Measurements from ENCODE around the gene BROX.

Gene BROX

DNA sequence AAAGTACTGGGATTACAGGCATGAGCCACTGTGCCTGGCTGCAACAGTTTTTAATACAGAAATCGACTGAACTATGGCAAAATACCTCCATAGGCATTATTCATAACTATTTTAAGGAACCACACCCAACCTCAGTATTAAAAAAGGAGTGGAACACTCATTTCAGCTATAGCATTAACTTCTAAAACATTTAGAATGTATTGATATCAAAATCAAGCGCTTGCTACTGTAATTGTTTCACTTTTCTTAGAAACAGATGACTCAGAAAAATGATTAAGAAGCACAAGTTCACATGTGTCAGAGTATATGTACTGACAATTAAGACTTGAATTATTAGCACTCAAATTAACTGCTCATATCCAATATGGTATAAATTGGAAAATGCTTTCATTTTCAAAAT, 15.2 kb upstream of the BROX start:
- 87 to 97% methylated on average over 1 to 2 of the region's 2 CpGs for WGBS, 2 experiments
- H3K4me1 ChIP-seq (ENCODE audit: control insufficient read depth, insufficient read depth, low read length), result no peaks in the 10 kb centered on the region
- peaks cover 13% of the 10 kb centered on the region for H3K36me3 ChIP-seq (ENCODE audit: control insufficient read depth, insufficient read depth, low read length)
- no peak overlapping the region for H3K27ac ChIP-seq (ENCODE audit: insufficient read depth, low read depth, low read length, poor library complexity, severe bottlenecking)
- H3K9me3 ChIP-seq (ENCODE audit: control insufficient read depth, low read length), result no peaks in the 10 kb centered on the region
- no peaks in the 10 kb centered on the region for H3K27me3 ChIP-seq (ENCODE audit: control insufficient read depth, insufficient read depth, low read length, poor library complexity, severe bottlenecking)
- H3K4me3 ChIP-seq (ENCODE audit: insufficient read depth, low read depth, low read length), result no peak overlapping the region

- no peaks in the 10 kb centered on the region for H3K27me3 ChIP-seq (ENCODE audit: control insufficient read depth, insufficient read depth, low read length, poor library complexity, severe bottlenecking)
- no peak overlapping the region for H3K27ac ChIP-seq (ENCODE audit: insufficient read depth, low read depth, low read length, poor library complexity, severe bottlenecking)
- H3K9me3 ChIP-seq (ENCODE audit: control insufficient read depth, low read length), result no peaks in the 10 kb centered on the region
- WGBS, 2 experiments, result 93 to 96% methylated on average over 1 of the region's 2 CpGs
- H3K36me3 ChIP-seq (ENCODE audit: control insufficient read depth, insufficient read depth, low read length), result peaks cover 17% of the 10 kb centered on the region
- no peaks in the 10 kb centered on the region for H3K4me1 ChIP-seq (ENCODE audit: control insufficient read depth, insufficient read depth, low read length)
- H3K4me3 ChIP-seq (ENCODE audit: insufficient read depth, low read depth, low read length), result no peak overlapping the region
Observed at GRCh38 chr1:222697826-222698225, 14.5 kb upstream of the BROX start.

DNA sequence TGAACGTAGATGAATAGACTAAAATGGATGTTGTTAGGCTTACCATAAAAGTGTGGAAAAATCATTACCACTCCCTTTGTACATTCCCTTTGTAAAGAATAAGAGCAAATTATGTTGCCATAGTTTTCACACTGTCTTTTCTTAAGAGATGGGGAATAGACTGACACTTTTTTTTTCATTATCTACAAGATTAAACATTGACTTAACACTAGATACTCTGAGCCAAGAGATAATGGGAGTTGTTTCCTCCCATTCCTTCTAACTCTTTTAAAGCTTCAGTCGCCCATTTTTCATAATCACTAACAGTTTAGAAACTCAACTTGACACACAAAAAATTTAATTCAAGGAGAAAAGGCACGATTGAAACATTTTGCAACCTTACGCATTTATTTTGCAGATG, 10.2 kb upstream of the BROX start:
- WGBS, 2 experiments, result 93 to 94% methylated on average over 3 of the region's 4 CpGs
- no peaks in the 10 kb centered on the region for H3K9me3 ChIP-seq (ENCODE audit: control insufficient read depth, low read length)
- no peak overlapping the region for H3K27ac ChIP-seq (ENCODE audit: insufficient read depth, low read depth, low read length, poor library complexity, severe bottlenecking)
- no peaks in the 10 kb centered on the region for H3K27me3 ChIP-seq (ENCODE audit: control insufficient read depth, insufficient read depth, low read length, poor library complexity, severe bottlenecking)
- no peak overlapping the region for H3K4me3 ChIP-seq (ENCODE audit: insufficient read depth, low read depth, low read length)
- no peaks in the 10 kb centered on the region for H3K4me1 ChIP-seq (ENCODE audit: control insufficient read depth, insufficient read depth, low read length)
- peaks cover 23% of the 10 kb centered on the region for H3K36me3 ChIP-seq (ENCODE audit: control insufficient read depth, insufficient read depth, low read length)

DNA sequence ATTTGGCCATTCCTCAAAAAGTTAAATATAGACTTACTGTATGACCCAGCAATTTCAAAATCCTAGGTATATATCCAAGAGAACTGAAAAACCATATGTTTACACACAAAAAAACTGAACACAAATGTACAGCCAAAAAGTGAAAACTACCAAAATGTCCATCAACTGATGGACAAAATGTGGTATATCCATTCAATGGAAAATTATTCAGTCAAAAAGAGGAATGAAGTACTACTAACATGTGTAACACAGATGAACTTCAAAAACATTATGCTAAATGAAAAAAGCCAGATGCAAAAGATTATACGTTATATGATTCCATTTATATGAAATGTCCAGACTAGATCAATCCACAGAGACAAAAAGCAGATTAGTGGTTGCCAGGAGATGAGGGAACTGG, 8.1 kb upstream of the BROX start:
- WGBS, 2 experiments, result 94% methylated on average over 1 of the region's 1 CpG; no CpG with 5 or more reads in 1 of the 2 experiments
- H3K36me3 ChIP-seq (ENCODE audit: control insufficient read depth, insufficient read depth, low read length), result peaks cover 20% of the 10 kb centered on the region
- no peaks in the 10 kb centered on the region for H3K4me1 ChIP-seq (ENCODE audit: control insufficient read depth, insufficient read depth, low read length)
- H3K27me3 ChIP-seq (ENCODE audit: control insufficient read depth, insufficient read depth, low read length, poor library complexity, severe bottlenecking), result no peaks in the 10 kb centered on the region
- no peaks in the 10 kb centered on the region for H3K9me3 ChIP-seq (ENCODE audit: control insufficient read depth, low read length)
- H3K4me3 ChIP-seq (ENCODE audit: insufficient read depth, low read depth, low read length), result no peak overlapping the region
- no peak overlapping the region for H3K27ac ChIP-seq (ENCODE audit: insufficient read depth, low read depth, low read length, poor library complexity, severe bottlenecking)

- WGBS, 2 experiments, result 67% methylated on average over 3 of the region's 4 CpGs
- Histone ChIP-seq H3K4me3 (ENCODE audit: insufficient read depth, low read depth, low read length) (no peak overlapping the region), H3K27me3 (ENCODE audit: control insufficient read depth, insufficient read depth, low read length, poor library complexity, severe bottlenecking) (no peaks in the 10 kb centered on the region), H3K27ac (ENCODE audit: insufficient read depth, low read depth, low read length, poor library complexity, severe bottlenecking) (no peak overlapping the region), H3K9me3 (ENCODE audit: control insufficient read depth, low read length) (no peaks in the 10 kb centered on the region), H3K4me1 (ENCODE audit: control insufficient read depth, insufficient read depth, low read length) (no peaks in the 10 kb centered on the region), H3K36me3 (ENCODE audit: control insufficient read depth, insufficient read depth, low read length) (peaks cover 10% of the 10 kb centered on the region)
Observed at GRCh38 chr1:222706815-222707214, 5.5 kb upstream of the BROX start.

DNA sequence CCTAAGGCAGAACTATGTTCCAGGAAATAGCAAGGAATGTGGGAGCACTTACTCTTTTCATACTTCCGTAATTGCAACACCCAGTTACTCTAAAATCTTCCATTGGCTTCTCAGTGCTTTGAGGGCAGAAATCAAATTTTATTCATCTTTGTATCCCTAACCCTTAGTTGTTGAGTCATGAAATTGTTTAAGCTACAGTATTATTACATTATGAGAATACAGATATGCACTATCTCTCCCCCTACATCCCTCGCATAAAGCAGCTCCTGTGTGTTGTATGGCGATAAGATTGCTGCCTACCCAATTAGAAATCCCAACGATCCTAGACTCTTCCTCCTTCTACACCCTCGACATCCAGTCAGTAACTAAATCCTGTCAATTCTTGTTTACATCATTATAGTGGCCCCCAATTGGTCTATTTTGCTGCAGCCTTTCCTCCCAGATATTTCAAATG, 2.6 kb upstream of the BROX start:
- H3K36me3 ChIP-seq (ENCODE audit: control insufficient read depth, insufficient read depth, low read length), result no peaks in the 10 kb centered on the region
- WGBS, 2 experiments, result 91 to 92% methylated on average over 5 of the region's 5 CpGs
- no peaks in the 10 kb centered on the region for H3K27me3 ChIP-seq (ENCODE audit: control insufficient read depth, insufficient read depth, low read length, poor library complexity, severe bottlenecking)
- no peak overlapping the region for H3K4me3 ChIP-seq (ENCODE audit: insufficient read depth, low read depth, low read length)
- no peaks in the 10 kb centered on the region for H3K4me1 ChIP-seq (ENCODE audit: control insufficient read depth, insufficient read depth, low read length)
- no peak overlapping the region for H3K27ac ChIP-seq (ENCODE audit: insufficient read depth, low read depth, low read length, poor library complexity, severe bottlenecking)
- no peaks in the 10 kb centered on the region for H3K9me3 ChIP-seq (ENCODE audit: control insufficient read depth, low read length)

DNA sequence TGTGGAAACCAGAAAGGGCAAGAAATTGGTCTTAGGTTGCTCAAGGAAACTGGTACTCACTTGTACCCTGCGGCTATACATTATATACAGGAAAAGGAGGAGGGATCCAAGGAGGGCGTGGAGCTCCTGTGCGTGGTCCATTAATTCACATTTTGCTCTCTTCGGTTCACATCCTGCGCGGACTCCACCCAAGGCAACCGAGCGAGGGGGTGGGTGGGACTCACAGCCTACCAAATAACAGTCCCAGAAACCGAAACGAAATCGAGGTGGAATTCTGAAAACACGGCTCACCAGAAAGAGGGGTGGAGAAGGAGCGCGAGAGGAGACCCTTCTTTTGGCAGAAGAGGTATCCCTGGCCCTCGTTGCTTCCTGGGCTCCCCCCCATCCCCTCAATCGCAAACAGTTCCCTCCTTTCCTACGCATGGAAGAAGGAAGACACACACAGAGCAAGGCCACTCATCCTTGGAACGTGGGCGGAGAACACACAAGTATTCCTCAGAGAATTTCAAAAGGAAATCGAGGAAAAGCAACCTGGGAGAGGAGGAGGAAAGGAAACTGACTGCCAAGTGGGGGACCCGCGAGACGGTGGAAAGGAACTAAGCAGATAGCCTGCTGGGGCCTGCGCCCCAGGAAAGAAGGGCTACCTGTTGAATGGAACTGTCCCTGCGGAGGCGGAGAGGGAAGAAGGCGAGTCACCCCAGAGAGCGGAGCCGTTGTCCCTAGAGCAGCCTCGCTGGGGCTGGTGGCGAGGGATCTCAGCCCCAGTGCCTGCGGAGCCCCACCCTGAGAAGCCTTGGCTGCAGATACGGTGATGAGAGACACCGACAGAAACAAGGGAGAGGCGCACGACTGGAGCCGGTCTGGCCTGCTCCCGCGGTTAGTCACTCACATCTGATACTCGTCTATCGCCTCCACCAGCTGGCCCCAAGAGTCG, 778 bp upstream of the BROX start:
- Histone ChIP-seq H3K27me3 (ENCODE audit: control insufficient read depth, insufficient read depth, low read length, poor library complexity, severe bottlenecking) (no peaks in the 10 kb centered on the region), H3K4me1 (ENCODE audit: control insufficient read depth, insufficient read depth, low read length) (no peaks in the 10 kb centered on the region), H3K4me3 (ENCODE audit: insufficient read depth, low read depth, low read length) (peak overlapping the region; percentile 79), H3K27ac (ENCODE audit: insufficient read depth, low read depth, low read length, poor library complexity, severe bottlenecking) (peak overlapping the region; percentile 30), H3K36me3 (ENCODE audit: control insufficient read depth, insufficient read depth, low read length) (peaks cover 5% of the 10 kb centered on the region), H3K9me3 (ENCODE audit: control insufficient read depth, low read length) (no peaks in the 10 kb centered on the region)
- WGBS, 2 experiments, result 0 to 1% methylated on average over 41 of the region's 42 CpGs

DNA sequence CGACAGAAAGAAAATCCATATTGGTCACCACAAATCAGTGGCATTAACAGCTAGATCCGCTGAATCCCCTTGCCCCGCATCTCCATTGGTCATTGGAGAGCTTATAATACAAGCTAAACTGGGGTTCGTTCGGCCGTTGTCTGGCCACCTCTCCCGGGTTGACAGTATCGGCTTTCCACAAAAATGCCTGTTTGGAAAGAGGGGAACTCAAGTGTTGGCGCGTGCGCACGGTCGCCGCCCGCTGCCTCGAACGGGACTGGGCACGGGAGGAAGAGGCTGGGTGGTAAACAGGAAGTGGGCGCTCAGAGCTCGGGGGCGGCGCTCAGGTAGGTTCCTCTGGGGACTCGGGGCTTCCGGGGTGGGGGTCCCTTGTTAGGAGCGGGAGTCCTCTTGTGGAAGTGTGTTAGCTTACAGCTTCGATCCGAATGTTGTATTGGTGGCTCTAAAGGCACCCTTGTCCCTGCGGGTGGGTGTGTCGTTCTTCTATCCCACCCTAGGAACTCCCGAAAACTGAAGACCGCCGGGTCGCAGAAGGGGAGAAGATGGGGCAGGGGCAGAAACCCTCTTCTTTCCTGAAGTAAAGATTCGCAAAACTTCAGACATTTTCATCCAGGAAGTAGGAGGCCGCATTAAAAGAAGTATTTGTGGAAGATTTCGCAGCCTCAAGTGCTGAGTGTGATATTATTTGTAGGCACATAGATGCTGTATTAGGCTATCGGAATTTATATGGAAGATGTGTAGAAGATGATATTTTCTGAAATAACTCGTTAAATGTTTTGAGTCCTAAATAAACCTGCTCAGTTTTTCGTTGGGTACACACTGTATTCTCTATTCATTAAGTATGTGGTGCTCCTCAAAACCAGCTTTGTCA, 962 bp downstream of the BROX start:
- H3K27me3 ChIP-seq (ENCODE audit: control insufficient read depth, insufficient read depth, low read length, poor library complexity, severe bottlenecking), result no peaks in the 10 kb centered on the region
- no peaks in the 10 kb centered on the region for H3K9me3 ChIP-seq (ENCODE audit: control insufficient read depth, low read length)
- WGBS, 2 experiments, result 3% methylated on average over 39 of the region's 39 CpGs
- peak overlapping the region; percentile 79 for H3K4me3 ChIP-seq (ENCODE audit: insufficient read depth, low read depth, low read length)
- peaks cover 7% of the 10 kb centered on the region for H3K36me3 ChIP-seq (ENCODE audit: control insufficient read depth, insufficient read depth, low read length)
- H3K4me1 ChIP-seq (ENCODE audit: control insufficient read depth, insufficient read depth, low read length), result no peaks in the 10 kb centered on the region
- peak overlapping the region; percentile 72 for H3K27ac ChIP-seq (ENCODE audit: insufficient read depth, low read depth, low read length, poor library complexity, severe bottlenecking)

DNA sequence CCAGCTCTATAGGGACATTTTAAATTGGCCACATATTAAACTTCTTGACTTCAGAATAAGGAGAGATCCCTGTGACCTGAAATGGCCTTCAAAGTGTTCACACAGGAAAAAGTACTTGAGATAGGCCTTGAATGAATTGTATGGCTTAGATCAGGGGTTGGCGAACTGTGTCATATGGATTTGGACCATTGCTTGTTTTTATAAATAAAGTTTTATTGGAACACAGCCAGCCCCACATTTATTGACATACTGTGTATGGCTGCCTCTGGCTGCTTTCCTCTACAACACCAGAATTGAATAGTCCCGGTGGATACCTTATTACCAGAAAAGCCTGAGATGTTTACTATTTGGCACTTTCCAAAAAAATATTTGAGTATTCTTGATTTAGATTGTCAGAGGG, 4.0 kb downstream of the BROX start:
- H3K27me3 ChIP-seq (ENCODE audit: control insufficient read depth, insufficient read depth, low read length, poor library complexity, severe bottlenecking), result no peaks in the 10 kb centered on the region
- peaks cover 7% of the 10 kb centered on the region for H3K36me3 ChIP-seq (ENCODE audit: control insufficient read depth, insufficient read depth, low read length)
- no peak overlapping the region for H3K27ac ChIP-seq (ENCODE audit: insufficient read depth, low read depth, low read length, poor library complexity, severe bottlenecking)
- H3K9me3 ChIP-seq (ENCODE audit: control insufficient read depth, low read length), result no peaks in the 10 kb centered on the region
- H3K4me1 ChIP-seq (ENCODE audit: control insufficient read depth, insufficient read depth, low read length), result no peaks in the 10 kb centered on the region
- 86 to 91% methylated on average over 2 of the region's 2 CpGs for WGBS, 2 experiments
- H3K4me3 ChIP-seq (ENCODE audit: insufficient read depth, low read depth, low read length), result no peak overlapping the region

GRCh38 chr1:222728746-222729145, 16.4 kb downstream of the BROX start:
- WGBS, 2 experiments, result 90 to 96% methylated on average over 1 of the region's 1 CpG
- no peaks in the 10 kb centered on the region for H3K27me3 ChIP-seq (ENCODE audit: control insufficient read depth, insufficient read depth, low read length, poor library complexity, severe bottlenecking)
- H3K27ac ChIP-seq (ENCODE audit: insufficient read depth, low read depth, low read length, poor library complexity, severe bottlenecking), result no peak overlapping the region
- peaks cover 43% of the 10 kb centered on the region for H3K36me3 ChIP-seq (ENCODE audit: control insufficient read depth, insufficient read depth, low read length)
- H3K4me3 ChIP-seq (ENCODE audit: insufficient read depth, low read depth, low read length), result no peak overlapping the region
- H3K9me3 ChIP-seq (ENCODE audit: control insufficient read depth, low read length), result no peaks in the 10 kb centered on the region
- H3K4me1 ChIP-seq (ENCODE audit: control insufficient read depth, insufficient read depth, low read length), result no peaks in the 10 kb centered on the region

Measured in ectodermal cell (in vitro differentiated cells).